DND-41 (cell line): Measurements from ENCODE around the gene TSPEAR.

ENCODE experiments used
- ATAC-seq: fragments of 200-7000 bp; cut with Tn5 transposase; 3 replicates; pipeline ENCODE4 v1.9.1; 2021; ENCODE audit warnings: low read depth; ENCODE audit not compliant: insufficient read depth
- DNase-seq: peaks from one replicate; pipeline ENCODE4 v3.0.0-alpha.2; 2020
- H2AFZ ChIP-seq: 2 replicates; pipeline ENCODE4 v1.6.0; 2012; ENCODE audit warnings: low read depth, low read length
- H3K27ac ChIP-seq: 2 replicates; pipeline ENCODE4 v1.5.1; 2012; ENCODE audit warnings: low read length, inconsistent platforms
- H3K27me3 ChIP-seq: fragments of 200-600 bp; sonication (generic); 2 replicates; pipeline ENCODE4 v1.6.0; 2012; ENCODE audit warnings: low read length, mild to moderate bottlenecking, inconsistent platforms; ENCODE audit not compliant: insufficient read depth, poor library complexity
- H3K36me3 ChIP-seq: 2 replicates; pipeline ENCODE4 v1.5.1; 2012; ENCODE audit warnings: low read length, inconsistent platforms; ENCODE audit not compliant: insufficient read depth
- H3K4me1 ChIP-seq: 2 replicates; pipeline ENCODE4 v1.5.1; 2012; ENCODE audit warnings: mild to moderate bottlenecking, low read length; ENCODE audit not compliant: insufficient read depth
- H3K4me2 ChIP-seq: 2 replicates; pipeline ENCODE4 v1.6.0; 2012; ENCODE audit warnings: mild to moderate bottlenecking, moderate library complexity, low read length, inconsistent platforms; ENCODE audit not compliant: insufficient read depth
- H3K4me3 ChIP-seq, 2 experiments: fragments of 200-600 bp in 1 of 2; shearing (Covaris generic) in 1 of 2; 2 replicates each; pipeline ENCODE4 v1.5.1; 2012 to 2016; ENCODE audit warnings: inconsistent platforms in 2 of 2, low read length in 2 of 2, mild to moderate bottlenecking in 2 of 2, low read depth in 1 of 2, moderate library complexity in 1 of 2
- H3K79me2 ChIP-seq: 2 replicates; pipeline ENCODE4 v1.6.0; 2012; ENCODE audit warnings: low read length, inconsistent platforms; ENCODE audit not compliant: insufficient read depth
- H3K9ac ChIP-seq: 2 replicates; pipeline ENCODE4 v1.6.0; 2012; ENCODE audit warnings: low read depth, mild to moderate bottlenecking, inconsistent platforms, low read length, moderate library complexity
- H3K9me3 ChIP-seq: 2 replicates; pipeline ENCODE4 v1.5.1; 2012; ENCODE audit warnings: low read length, moderate library complexity, mild to moderate bottlenecking, inconsistent platforms; ENCODE audit not compliant: insufficient read depth, severe bottlenecking
- H4K20me1 ChIP-seq: 2 replicates; pipeline ENCODE4 v1.6.0; 2012; ENCODE audit warnings: low read length; ENCODE audit not compliant: insufficient read depth
- CTCF ChIP-seq: IDR thresholded peaks from 2 replicates; pipeline ENCODE4 v1.5.1; 2012; ENCODE audit warnings: borderline replicate concordance, low read length, moderate library complexity, mild to moderate bottlenecking; ENCODE audit not compliant: poor library complexity, severe bottlenecking; ENCODE audit errors: extremely low read depth
- EZH2 ChIP-seq: IDR thresholded peaks from 3 replicates; pipeline ENCODE4 v1.6.1; 2012; ENCODE audit warnings: borderline replicate concordance, low read depth, mild to moderate bottlenecking, moderate library complexity, low read length, inconsistent platforms; ENCODE audit not compliant: severe bottlenecking

The TSPEAR gene

GRCh38 chr21:44756423-44757185, 45.2 kb upstream of the TSPEAR start:
- Histone ChIP-seq H3K36me3 (no peaks in the 10 kb centered on the region), H3K9ac (no peak overlapping the region), H3K4me2 (no peak overlapping the region), H3K9me3 (no peaks in the 10 kb centered on the region), H3K4me1 (no peaks in the 10 kb centered on the region), H3K4me3 (no peak overlapping the region), H4K20me1 (no peaks in the 10 kb centered on the region; the same call in 1 of the 2 replicates), H3K27me3 (no peaks in the 10 kb centered on the region), H3K79me2 (no peaks in the 10 kb centered on the region), H3K27ac (no peak overlapping the region), H2AFZ (no peak overlapping the region)
- DNase-seq (no peak), ATAC-seq (no peak)
- TF ChIP-seq CTCF (no peak), EZH2 (no peak)

- DNase-seq (no peak), ATAC-seq (no peak)
- TF ChIP-seq CTCF (no peak), EZH2 (no peak)
- no peak overlapping the region for H3K9ac ChIP-seq
- H3K79me2 ChIP-seq, result no peaks in the 10 kb centered on the region
- no peak overlapping the region for H3K27ac ChIP-seq
- H3K4me1 ChIP-seq, result no peaks in the 10 kb centered on the region
- H3K36me3 ChIP-seq, result no peaks in the 10 kb centered on the region
- no peaks in the 10 kb centered on the region for H3K9me3 ChIP-seq
- no peaks in the 10 kb centered on the region for H3K27me3 ChIP-seq
- H3K4me2 ChIP-seq, result no peak overlapping the region
- H2AFZ ChIP-seq, result no peak overlapping the region
- H4K20me1 ChIP-seq, result no peaks in the 10 kb centered on the region; the same call in 1 of the 2 replicates
- H3K4me3 ChIP-seq, result no peak overlapping the region
These were observed 43.9 kb upstream of the TSPEAR start for GRCh38 chr21:44755227-44755626.

- no peak for ATAC-seq
- H2AFZ ChIP-seq, result no peak overlapping the region
- no peaks in the 10 kb centered on the region for H3K27me3 ChIP-seq
- no peak overlapping the region for H3K9ac ChIP-seq
- TF ChIP-seq EZH2 (no peak), CTCF (no peak)
- no peak overlapping the region for H3K27ac ChIP-seq
- no peaks in the 10 kb centered on the region for H3K79me2 ChIP-seq
- H3K9me3 ChIP-seq, result no peaks in the 10 kb centered on the region
- no peak for DNase-seq
- H3K4me3 ChIP-seq, result no peak overlapping the region
- H3K4me2 ChIP-seq, result no peak overlapping the region
- no peaks in the 10 kb centered on the region for H3K4me1 ChIP-seq
- H4K20me1 ChIP-seq, result no peaks in the 10 kb centered on the region; the same call in 1 of the 2 replicates
- no peaks in the 10 kb centered on the region for H3K36me3 ChIP-seq
These were observed 42.0 kb upstream of the TSPEAR start for GRCh38 chr21:44753357-44753756.
